Neural progenitor cell (in vitro differentiated cells): ENCODE data around the gene NTN3.

Experiments
- EZH2phosphoT487 ChIP-seq: fragments of 200-600 bp; sonication (generic); IDR thresholded peaks from 2 replicates; pipeline ENCODE4 v1.6.1; 2017; ENCODE audit warnings: antibody characterized with exemption
- TF ChIP-seq, protein P1 (sequence below): fragments of 200-600 bp; sonication (generic); IDR thresholded peaks from 2 replicates; pipeline ENCODE4 v1.5.1; 2017; ENCODE audit warnings: antibody characterized with exemption, mild to moderate bottlenecking

DNA sequence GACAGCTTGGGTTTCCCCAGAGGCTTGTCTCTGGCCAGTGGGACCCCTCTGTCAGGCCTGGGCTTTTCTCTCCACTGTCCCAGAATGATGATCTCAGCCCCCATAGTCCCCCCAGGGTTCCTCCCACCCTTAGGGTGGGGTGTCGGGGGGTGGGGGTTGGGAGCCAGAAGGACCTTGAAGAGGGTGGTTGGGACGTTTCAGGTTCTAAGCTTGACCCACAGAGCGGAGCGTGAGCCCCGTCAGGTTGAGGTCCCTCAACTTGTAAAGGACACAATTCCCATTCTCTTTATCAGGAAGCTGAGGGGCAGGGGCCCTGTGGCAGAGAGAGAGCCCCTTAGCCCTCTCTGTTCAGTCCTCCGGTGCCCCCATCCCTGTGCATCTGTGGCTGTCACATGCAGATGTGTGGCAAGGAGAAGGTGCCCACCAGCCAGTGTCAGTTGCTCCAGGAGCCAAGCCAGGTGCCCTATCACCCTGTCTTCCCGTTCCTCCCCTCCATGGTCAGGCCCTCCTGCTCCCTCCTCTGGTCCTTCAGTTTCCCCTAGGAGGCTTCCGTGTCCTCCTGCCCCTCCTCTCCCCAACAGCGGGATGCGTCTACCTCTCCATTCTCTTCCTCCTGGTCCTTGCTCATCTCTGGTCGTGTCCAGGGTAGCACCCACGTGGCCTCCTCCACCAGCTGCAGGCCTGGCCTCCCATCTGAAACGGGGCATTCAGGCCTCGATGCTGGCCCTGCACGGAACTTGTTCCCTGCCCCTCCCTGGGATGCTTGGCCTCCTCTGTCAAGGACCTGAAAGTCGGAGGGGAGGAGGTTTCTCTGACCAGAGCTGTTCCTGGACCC lies 1.5 kb upstream of the NTN3 start:
- TF ChIP-seq, protein P1, sequence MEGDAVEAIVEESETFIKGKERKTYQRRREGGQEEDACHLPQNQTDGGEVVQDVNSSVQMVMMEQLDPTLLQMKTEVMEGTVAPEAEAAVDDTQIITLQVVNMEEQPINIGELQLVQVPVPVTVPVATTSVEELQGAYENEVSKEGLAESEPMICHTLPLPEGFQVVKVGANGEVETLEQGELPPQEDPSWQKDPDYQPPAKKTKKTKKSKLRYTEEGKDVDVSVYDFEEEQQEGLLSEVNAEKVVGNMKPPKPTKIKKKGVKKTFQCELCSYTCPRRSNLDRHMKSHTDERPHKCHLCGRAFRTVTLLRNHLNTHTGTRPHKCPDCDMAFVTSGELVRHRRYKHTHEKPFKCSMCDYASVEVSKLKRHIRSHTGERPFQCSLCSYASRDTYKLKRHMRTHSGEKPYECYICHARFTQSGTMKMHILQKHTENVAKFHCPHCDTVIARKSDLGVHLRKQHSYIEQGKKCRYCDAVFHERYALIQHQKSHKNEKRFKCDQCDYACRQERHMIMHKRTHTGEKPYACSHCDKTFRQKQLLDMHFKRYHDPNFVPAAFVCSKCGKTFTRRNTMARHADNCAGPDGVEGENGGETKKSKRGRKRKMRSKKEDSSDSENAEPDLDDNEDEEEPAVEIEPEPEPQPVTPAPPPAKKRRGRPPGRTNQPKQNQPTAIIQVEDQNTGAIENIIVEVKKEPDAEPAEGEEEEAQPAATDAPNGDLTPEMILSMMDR: no peak
- no peak for TF ChIP-seq EZH2phosphoT487
